WTC11 (cell line): ENCODE measurements around the gene SNX10. TPM values are rescaled to one million over a fixed set of nuclear protein-coding genes. Genes with fewer than 3 reads are reported as not detected.

Experiments used
- ATAC-seq: fragments of 200-7000 bp; cut with Tn5 transposase; 2 replicates; pipeline ENCODE4 v1.10.0; 2021; ENCODE audit warnings: mild to moderate bottlenecking, moderate library complexity
- CTCF ChIA-PET: fragments of 300-600 bp; sonication (Branson Sonifier 250); formaldehyde crosslinking; loops from one replicate; lab custom pipeline; 2021; ENCODE audit warnings: antibody characterized with exemption; lab: Charles Lee
- POLR2A ChIA-PET: fragments of 350-600 bp; sonication (Branson Sonifier 250); formaldehyde crosslinking; loops from one replicate; lab custom pipeline; 2021; ENCODE audit warnings: antibody characterized with exemption; lab: Charles Lee
- DNase-seq: peaks from one replicate; pipeline ENCODE4 v3.0.0; 2021; ENCODE audit warnings: low spot score
- H3K27ac Mint-ChIP-seq: 2 replicates; pipeline ENCODE4 v1.8.0; 2021; ENCODE audit warnings: mixed read lengths
- H3K27me3 Mint-ChIP-seq: 2 replicates; pipeline ENCODE4 v1.8.0; 2021; ENCODE audit warnings: low read depth, mild to moderate bottlenecking, moderate library complexity, mixed read lengths
- H3K36me3 Mint-ChIP-seq: 2 replicates; pipeline ENCODE4 v1.8.0; 2021; ENCODE audit warnings: mixed read lengths
- H3K4me1 Mint-ChIP-seq: 2 replicates; pipeline ENCODE4 v1.8.0; 2022; ENCODE audit warnings: mixed read lengths
- H3K4me3 Mint-ChIP-seq: 2 replicates; pipeline ENCODE4 v1.8.0; 2021; ENCODE audit warnings: mild to moderate bottlenecking, moderate library complexity, mixed read lengths
- H3K9me3 Mint-ChIP-seq: 2 replicates; pipeline ENCODE4 v1.8.0; 2021; ENCODE audit warnings: mixed read lengths
- CREB1 ChIP-seq: sonication (generic); formaldehyde crosslinking; IDR thresholded peaks from 2 replicates; pipeline ENCODE4 v1.8.0; 2023; ENCODE audit warnings: mild to moderate bottlenecking, missing genetic modification reagents
- E2F5 ChIP-seq: sonication (generic); formaldehyde crosslinking; IDR thresholded peaks from 2 replicates; pipeline ENCODE4 v1.8.1; 2022; ENCODE audit warnings: mild to moderate bottlenecking, moderate library complexity, missing genetic modification reagents
- ESRRA ChIP-seq: sonication (generic); formaldehyde crosslinking; IDR thresholded peaks from 2 replicates; pipeline ENCODE4 v1.8.1; 2022; ENCODE audit warnings: mild to moderate bottlenecking, missing genetic modification reagents, borderline replicate concordance
- ETV6 ChIP-seq: sonication (generic); formaldehyde crosslinking; IDR thresholded peaks from 2 replicates; pipeline ENCODE4 v1.8.1; 2022; ENCODE audit warnings: mild to moderate bottlenecking, missing genetic modification reagents
- JAZF1 ChIP-seq: fragments of 250-450 bp; sonication (Bioruptor Pico); IDR thresholded peaks from 2 replicates; pipeline ENCODE4 v1.9.0; 2021; ENCODE audit warnings: moderate library complexity, mild to moderate bottlenecking, inconsistent platforms
- MAX ChIP-seq: sonication (generic); formaldehyde crosslinking; IDR thresholded peaks from 2 replicates; pipeline ENCODE4 v1.8.0; 2022; ENCODE audit warnings: mild to moderate bottlenecking, missing genetic modification reagents
- NFATC4 ChIP-seq: fragments of 250-450 bp; sonication (Bioruptor Pico); IDR thresholded peaks from 2 replicates; pipeline ENCODE4 v1.9.0; 2021; ENCODE audit warnings: mild to moderate bottlenecking
- NFYB ChIP-seq: sonication (generic); formaldehyde crosslinking; conservative IDR thresholded peaks from 2 replicates; pipeline ENCODE4 v1.8.0; 2022; ENCODE audit warnings: low read depth, missing genetic modification reagents
- NR1H2 ChIP-seq: sonication (generic); formaldehyde crosslinking; IDR thresholded peaks from 2 replicates; pipeline ENCODE4 v1.9.0; 2021; ENCODE audit warnings: mild to moderate bottlenecking, moderate library complexity, missing genetic modification reagents
- TCF7 ChIP-seq: sonication (generic); formaldehyde crosslinking; IDR thresholded peaks from 2 replicates; pipeline ENCODE4 v1.8.0; 2022; ENCODE audit warnings: mild to moderate bottlenecking, low read depth, missing genetic modification reagents, moderate library complexity
- TEAD1 ChIP-seq: sonication (generic); formaldehyde crosslinking; IDR thresholded peaks from 2 replicates; pipeline ENCODE4 v1.8.0; 2022; ENCODE audit warnings: mild to moderate bottlenecking, missing genetic modification reagents
- USF2 ChIP-seq: sonication (generic); formaldehyde crosslinking; IDR thresholded peaks from 2 replicates; pipeline ENCODE4 v1.8.1; 2023; ENCODE audit warnings: mild to moderate bottlenecking, missing genetic modification reagents, moderate library complexity
- ZNF532 ChIP-seq: fragments of 250-450 bp; sonication (Bioruptor Pico); IDR thresholded peaks from 2 replicates; pipeline ENCODE4 v1.9.0; 2021; ENCODE audit warnings: mild to moderate bottlenecking, borderline replicate concordance
- total RNA-seq: library from RNA; stranded (reverse); gene quantifications from 3 replicates; pipeline ENCODE4 v1.2.3, GENCODE V29; 2021
- TF ChIP-seq, protein P1 (sequence below): sonication (generic); formaldehyde crosslinking; IDR thresholded peaks from 2 replicates; pipeline ENCODE4 v1.8.1; 2023; ENCODE audit warnings: mild to moderate bottlenecking, missing genetic modification reagents
- TF ChIP-seq, protein P2 (sequence below): fragments of 200-600 bp; IDR thresholded peaks from 2 replicates; pipeline ENCODE4 v1.8.0; 2022; ENCODE audit warnings: antibody characterized with exemption
- TF ChIP-seq, protein P3 (sequence below): sonication (generic); formaldehyde crosslinking; IDR thresholded peaks from 2 replicates; pipeline ENCODE4 v1.8.0; 2023; ENCODE audit warnings: mild to moderate bottlenecking, missing genetic modification reagents
- TF ChIP-seq, protein P4 (sequence below): sonication (generic); formaldehyde crosslinking; IDR thresholded peaks from 2 replicates; pipeline ENCODE4 v1.8.1; 2023; ENCODE audit warnings: mild to moderate bottlenecking, missing genetic modification reagents, borderline replicate concordance
- TF ChIP-seq, protein P5 (sequence below): sonication (generic); formaldehyde crosslinking; IDR thresholded peaks from 2 replicates; pipeline ENCODE4 v1.8.0; 2022; ENCODE audit warnings: mild to moderate bottlenecking, missing genetic modification reagents

The SNX10 gene
- total RNA-seq, 1 experiment from 2014 or later = 10.8 TPM

GRCh38 chr7:26320878-26321277, 29.2 kb downstream of the SNX10 start:
- Mint-ChIP-seq H3K4me3 (no peak overlapping the region), H3K36me3 (no peaks in the 10 kb centered on the region), H3K27ac (no peak overlapping the region), H3K4me1 (no peaks in the 10 kb centered on the region), H3K27me3 (no peaks in the 10 kb centered on the region), H3K9me3 (no peaks in the 10 kb centered on the region)
- DNase-seq (no peak), ATAC-seq (no peak)
- ChIA-PET CTCF (no interaction called here), POLR2A (no interaction called here)
- TF ChIP-seq ETV6 = no peak
- no peak for TF ChIP-seq E2F5
- TF ChIP-seq, protein P1, sequence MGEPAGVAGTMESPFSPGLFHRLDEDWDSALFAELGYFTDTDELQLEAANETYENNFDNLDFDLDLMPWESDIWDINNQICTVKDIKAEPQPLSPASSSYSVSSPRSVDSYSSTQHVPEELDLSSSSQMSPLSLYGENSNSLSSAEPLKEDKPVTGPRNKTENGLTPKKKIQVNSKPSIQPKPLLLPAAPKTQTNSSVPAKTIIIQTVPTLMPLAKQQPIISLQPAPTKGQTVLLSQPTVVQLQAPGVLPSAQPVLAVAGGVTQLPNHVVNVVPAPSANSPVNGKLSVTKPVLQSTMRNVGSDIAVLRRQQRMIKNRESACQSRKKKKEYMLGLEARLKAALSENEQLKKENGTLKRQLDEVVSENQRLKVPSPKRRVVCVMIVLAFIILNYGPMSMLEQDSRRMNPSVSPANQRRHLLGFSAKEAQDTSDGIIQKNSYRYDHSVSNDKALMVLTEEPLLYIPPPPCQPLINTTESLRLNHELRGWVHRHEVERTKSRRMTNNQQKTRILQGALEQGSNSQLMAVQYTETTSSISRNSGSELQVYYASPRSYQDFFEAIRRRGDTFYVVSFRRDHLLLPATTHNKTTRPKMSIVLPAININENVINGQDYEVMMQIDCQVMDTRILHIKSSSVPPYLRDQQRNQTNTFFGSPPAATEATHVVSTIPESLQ (CRISPR knock-in tag) = no peak
- TF ChIP-seq TCF7 (CRISPR knock-in tag) = no peak
- TF ChIP-seq NFYB (CRISPR knock-in tag) = no peak
- TF ChIP-seq USF2 (CRISPR knock-in tag) = no peak
- TF ChIP-seq JAZF1 (CRISPR knock-in tag) = no peak
- TF ChIP-seq ZNF532 = no peak
- TF ChIP-seq CREB1 = no peak
- TF ChIP-seq, protein P2, sequence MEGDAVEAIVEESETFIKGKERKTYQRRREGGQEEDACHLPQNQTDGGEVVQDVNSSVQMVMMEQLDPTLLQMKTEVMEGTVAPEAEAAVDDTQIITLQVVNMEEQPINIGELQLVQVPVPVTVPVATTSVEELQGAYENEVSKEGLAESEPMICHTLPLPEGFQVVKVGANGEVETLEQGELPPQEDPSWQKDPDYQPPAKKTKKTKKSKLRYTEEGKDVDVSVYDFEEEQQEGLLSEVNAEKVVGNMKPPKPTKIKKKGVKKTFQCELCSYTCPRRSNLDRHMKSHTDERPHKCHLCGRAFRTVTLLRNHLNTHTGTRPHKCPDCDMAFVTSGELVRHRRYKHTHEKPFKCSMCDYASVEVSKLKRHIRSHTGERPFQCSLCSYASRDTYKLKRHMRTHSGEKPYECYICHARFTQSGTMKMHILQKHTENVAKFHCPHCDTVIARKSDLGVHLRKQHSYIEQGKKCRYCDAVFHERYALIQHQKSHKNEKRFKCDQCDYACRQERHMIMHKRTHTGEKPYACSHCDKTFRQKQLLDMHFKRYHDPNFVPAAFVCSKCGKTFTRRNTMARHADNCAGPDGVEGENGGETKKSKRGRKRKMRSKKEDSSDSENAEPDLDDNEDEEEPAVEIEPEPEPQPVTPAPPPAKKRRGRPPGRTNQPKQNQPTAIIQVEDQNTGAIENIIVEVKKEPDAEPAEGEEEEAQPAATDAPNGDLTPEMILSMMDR = no peak
- TF ChIP-seq MAX (CRISPR knock-in tag) = no peak
- no peak for TF ChIP-seq TEAD1
- TF ChIP-seq, protein P3, sequence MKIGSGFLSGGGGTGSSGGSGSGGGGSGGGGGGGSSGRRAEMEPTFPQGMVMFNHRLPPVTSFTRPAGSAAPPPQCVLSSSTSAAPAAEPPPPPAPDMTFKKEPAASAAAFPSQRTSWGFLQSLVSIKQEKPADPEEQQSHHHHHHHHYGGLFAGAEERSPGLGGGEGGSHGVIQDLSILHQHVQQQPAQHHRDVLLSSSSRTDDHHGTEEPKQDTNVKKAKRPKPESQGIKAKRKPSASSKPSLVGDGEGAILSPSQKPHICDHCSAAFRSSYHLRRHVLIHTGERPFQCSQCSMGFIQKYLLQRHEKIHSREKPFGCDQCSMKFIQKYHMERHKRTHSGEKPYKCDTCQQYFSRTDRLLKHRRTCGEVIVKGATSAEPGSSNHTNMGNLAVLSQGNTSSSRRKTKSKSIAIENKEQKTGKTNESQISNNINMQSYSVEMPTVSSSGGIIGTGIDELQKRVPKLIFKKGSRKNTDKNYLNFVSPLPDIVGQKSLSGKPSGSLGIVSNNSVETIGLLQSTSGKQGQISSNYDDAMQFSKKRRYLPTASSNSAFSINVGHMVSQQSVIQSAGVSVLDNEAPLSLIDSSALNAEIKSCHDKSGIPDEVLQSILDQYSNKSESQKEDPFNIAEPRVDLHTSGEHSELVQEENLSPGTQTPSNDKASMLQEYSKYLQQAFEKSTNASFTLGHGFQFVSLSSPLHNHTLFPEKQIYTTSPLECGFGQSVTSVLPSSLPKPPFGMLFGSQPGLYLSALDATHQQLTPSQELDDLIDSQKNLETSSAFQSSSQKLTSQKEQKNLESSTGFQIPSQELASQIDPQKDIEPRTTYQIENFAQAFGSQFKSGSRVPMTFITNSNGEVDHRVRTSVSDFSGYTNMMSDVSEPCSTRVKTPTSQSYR (CRISPR knock-in tag) = no peak
- TF ChIP-seq NR1H2 = no peak
- TF ChIP-seq, protein P4, sequence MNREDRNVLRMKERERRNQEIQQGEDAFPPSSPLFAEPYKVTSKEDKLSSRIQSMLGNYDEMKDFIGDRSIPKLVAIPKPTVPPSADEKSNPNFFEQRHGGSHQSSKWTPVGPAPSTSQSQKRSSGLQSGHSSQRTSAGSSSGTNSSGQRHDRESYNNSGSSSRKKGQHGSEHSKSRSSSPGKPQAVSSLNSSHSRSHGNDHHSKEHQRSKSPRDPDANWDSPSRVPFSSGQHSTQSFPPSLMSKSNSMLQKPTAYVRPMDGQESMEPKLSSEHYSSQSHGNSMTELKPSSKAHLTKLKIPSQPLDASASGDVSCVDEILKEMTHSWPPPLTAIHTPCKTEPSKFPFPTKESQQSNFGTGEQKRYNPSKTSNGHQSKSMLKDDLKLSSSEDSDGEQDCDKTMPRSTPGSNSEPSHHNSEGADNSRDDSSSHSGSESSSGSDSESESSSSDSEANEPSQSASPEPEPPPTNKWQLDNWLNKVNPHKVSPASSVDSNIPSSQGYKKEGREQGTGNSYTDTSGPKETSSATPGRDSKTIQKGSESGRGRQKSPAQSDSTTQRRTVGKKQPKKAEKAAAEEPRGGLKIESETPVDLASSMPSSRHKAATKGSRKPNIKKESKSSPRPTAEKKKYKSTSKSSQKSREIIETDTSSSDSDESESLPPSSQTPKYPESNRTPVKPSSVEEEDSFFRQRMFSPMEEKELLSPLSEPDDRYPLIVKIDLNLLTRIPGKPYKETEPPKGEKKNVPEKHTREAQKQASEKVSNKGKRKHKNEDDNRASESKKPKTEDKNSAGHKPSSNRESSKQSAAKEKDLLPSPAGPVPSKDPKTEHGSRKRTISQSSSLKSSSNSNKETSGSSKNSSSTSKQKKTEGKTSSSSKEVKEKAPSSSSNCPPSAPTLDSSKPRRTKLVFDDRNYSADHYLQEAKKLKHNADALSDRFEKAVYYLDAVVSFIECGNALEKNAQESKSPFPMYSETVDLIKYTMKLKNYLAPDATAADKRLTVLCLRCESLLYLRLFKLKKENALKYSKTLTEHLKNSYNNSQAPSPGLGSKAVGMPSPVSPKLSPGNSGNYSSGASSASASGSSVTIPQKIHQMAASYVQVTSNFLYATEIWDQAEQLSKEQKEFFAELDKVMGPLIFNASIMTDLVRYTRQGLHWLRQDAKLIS (CRISPR knock-in tag) = no peak
- TF ChIP-seq NFATC4 (CRISPR knock-in tag) = no peak
- TF ChIP-seq, protein P5, sequence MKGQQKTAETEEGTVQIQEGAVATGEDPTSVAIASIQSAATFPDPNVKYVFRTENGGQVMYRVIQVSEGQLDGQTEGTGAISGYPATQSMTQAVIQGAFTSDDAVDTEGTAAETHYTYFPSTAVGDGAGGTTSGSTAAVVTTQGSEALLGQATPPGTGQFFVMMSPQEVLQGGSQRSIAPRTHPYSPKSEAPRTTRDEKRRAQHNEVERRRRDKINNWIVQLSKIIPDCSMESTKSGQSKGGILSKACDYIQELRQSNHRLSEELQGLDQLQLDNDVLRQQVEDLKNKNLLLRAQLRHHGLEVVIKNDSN = no peak
- no peak for TF ChIP-seq ESRRA (CRISPR knock-in tag)
